Left hindlimb (tissue), 1 donor: ENCODE measurements around the gene DYSF.

Experiments
- DNase-seq: peaks from one replicate; pipeline ENCODE4 v3.0.0-alpha.2; 2018

DYSF gene

DNA sequence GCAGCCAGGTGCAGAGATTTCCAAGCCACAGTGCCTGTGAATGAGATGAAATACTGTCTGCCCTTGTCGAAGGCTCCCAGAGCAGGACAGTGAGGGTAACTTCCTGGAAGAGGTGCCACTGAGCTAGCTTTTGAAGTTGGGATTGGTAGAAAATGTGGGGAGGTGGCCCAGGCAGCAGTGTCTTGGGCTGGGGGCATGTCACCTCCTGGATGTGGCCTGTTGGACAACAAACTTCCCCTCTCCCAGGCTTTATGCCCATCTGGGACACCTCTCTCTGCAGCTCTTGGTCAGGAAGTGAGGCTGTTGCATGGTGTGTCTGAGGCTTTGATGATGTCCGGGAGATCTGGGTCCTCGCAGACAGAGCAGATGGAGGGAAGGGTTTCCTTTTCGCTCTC is 151.4 kb downstream of the DYSF start:
- DNase-seq: no peak

DNA sequence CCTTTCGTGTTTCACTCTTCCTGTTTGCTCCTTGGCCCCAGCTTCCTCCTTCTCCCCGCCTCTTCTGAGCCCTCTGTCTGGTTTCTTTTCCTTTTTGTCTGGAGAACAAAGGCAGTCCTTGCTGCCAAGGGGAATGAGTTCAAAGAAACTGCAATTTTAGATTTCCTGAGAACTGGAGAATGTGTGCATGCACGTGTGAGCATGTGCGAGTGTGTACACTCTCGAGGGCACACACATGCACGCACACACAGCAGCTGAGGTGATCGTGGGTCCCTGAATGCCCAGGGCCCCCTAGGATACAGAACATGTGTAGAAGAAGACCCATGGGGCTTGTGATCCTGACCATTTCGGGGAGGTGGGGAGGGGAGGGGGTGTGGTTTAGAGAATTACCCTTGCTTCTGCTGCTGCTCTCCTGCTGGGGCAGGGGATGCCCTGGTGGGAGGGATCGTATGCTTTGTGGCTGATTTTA is 151.8 kb downstream of the DYSF start:
- DNase-seq: peak; percentile 37

GRCh38 chr2:71605781-71606241 is 152.4 kb downstream of the DYSF start:
- peak; percentile 32 for DNase-seq

GRCh38 chr2:71606244-71606643 is 152.9 kb downstream of the DYSF start:
- peak; percentile 2 for DNase-seq

DNA sequence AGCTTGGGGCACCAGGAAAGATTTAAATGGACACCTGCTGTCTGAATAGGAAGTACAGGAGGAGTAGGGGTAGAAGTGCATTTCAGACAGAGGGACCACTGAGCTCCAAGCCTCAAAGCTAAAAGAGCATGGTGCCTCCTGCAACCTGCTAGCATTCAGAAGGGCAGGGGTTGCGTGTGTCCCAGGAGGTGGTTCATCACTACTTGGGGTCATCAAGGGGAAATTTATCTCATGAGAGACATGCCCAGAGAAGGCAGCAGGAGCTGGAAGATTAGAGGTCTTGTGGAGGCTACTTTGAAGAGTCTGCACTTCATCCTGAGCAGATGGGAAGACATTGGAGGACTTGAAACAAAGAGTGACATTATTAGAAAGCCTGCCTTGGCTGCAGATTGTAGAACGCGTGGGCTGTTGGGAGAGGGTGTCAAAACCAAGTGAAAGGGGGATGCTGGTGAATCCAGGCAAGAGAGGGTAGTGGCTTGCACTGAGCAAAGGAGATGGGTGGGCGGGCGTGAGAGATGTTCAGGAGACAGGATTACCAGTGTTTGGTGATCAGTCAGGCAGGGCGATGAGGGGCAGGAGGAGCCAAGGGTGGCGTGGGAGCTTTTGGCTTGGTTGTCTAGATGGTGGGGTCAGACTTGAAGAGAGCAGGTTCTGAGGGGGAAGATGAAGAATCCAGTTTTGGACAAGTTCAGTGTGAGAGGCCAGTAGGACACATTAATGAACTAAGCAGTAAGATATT is 154.0 kb downstream of the DYSF start:
- DNase-seq: peak; percentile 16

DNA sequence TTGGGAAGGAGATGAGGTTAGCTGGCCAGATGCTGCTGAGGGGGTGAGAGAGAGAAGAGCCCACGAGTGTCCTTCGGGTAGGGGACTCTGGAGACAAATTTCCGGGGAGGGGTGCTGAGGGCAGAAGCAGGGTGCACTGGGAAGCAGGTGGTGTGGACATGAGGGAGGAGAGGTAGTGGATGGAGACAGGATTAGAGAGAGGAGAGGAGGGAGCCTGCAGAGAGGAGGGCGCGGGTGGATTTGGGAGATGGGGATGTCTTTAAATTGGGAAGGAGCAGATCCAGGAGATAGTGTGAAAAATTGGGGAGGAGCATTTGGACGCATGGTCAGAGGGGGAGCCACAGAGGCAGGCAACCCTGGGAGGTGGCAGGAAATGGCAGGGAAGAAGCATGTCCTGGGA is 154.7 kb downstream of the DYSF start:
- peak; percentile 11 for DNase-seq

GRCh38 chr2:71608441-71608840 is 155.1 kb downstream of the DYSF start:
- peak; percentile 16 for DNase-seq

DNA sequence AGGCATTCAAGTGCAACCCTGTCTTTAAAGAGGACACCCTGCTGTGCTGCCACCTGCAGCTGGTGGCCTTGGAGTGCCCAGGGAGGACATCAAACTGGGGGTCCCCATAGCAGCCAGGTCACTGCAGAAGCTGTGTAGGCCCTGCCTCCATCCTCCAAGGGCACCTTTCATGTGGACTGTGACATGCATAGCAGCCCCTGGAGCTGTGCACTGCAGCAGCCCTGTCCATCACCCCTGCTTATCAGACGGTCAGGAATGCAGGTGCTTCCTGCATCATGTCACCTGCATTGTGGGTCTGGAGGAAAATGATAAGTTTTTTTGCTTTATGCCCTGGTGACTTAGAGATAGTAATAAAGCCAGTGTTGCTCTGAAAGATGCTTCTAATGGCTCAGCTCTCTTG is 155.7 kb downstream of the DYSF start:
- DNase-seq: peak; percentile 20

DNA sequence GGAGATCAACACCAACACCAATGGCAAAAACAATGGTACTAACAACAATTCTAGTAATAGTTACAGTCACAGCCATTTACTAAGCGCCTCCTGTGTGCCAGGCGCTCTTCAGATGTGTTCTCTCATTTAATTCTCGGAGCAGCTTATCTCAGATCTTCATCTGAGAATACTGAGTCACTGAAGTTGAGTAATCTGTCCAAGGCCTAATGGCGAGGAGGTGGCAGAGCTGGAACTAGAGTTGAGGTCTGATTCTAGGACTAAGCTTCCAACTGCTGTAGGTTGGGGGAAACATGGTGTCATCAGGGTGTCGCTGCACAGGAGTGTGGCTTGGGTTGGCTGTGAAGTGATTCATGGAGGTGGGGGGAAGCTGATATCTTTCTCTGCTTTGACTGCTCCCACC is 156.1 kb downstream of the DYSF start:
- peak; percentile 3 for DNase-seq

- DNase-seq: peak; percentile 8
Observed at GRCh38 chr2:71609958-71610357, 156.6 kb downstream of the DYSF start.

DNA sequence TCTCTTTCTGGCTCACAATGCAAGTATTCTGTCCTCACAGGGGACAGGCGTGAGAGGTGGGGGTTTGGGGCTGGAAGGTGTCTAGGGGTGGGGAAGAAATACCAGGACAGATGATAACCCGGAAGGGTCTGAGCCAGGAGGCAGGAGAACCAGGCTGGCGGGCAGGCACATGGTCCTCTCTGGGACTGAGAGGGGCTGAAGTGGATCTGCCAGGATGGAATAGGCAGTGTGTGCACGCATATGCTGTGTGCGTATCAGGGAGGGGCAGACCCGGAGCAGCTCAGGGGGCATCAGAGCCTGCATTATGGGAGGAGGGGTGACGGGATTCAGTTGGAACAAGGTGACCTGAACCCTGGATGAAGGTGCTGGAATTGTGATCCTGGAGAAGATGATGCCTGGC is 157.3 kb downstream of the DYSF start:
- DNase-seq: peak; percentile 15

DNA sequence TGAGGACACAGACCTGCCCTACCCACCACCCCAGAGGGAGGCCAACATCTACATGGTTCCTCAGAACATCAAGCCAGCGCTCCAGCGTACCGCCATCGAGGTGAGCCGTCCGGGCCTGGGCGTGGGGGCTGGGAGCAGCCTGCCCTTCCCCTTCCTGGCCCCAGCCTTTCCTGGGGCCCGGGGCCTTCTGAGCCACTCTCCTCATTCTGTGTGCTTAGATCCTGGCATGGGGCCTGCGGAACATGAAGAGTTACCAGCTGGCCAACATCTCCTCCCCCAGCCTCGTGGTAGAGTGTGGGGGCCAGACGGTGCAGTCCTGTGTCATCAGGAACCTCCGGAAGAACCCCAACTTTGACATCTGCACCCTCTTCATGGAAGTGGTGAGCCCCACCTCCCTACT is 157.9 kb downstream of the DYSF start:
- no peak for DNase-seq

DNA sequence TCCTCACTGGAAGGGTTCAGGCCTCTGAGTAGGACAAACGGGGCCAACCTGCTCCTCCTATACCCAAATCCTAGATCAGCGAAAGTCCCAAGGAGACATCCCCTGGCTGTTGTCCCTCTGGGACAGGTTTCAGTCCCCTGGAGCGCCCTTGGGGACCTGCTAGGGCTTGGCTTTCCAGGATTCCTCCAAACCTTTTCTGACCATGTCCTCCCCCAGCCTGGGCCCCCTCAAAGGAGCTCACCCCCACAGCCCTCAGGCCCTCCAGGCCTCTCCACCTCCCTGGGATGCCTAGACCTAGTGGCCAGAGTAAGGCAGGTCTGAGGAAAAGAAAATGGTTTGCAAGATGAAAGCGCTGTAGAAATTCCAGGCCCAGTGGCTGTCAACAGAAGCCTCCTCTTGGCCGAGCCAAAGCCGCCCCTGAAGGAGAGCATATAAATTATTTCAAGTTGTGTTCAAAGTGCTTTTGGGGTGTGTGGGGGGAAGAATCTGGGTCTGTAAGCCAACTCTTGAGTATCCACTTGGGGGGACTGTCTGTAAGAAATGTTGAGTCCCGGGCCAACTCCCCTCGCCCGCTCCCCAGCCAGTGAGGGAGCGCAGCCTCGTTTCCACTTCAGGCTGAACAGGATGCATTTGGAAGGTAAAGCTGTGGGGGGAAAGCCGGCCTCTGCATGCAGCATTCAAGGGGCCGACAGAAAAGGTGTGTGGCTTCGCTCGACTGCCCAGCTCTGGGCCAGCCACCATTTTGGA is 158.6 kb downstream of the DYSF start:
- DNase-seq: peak; percentile 54

DNA sequence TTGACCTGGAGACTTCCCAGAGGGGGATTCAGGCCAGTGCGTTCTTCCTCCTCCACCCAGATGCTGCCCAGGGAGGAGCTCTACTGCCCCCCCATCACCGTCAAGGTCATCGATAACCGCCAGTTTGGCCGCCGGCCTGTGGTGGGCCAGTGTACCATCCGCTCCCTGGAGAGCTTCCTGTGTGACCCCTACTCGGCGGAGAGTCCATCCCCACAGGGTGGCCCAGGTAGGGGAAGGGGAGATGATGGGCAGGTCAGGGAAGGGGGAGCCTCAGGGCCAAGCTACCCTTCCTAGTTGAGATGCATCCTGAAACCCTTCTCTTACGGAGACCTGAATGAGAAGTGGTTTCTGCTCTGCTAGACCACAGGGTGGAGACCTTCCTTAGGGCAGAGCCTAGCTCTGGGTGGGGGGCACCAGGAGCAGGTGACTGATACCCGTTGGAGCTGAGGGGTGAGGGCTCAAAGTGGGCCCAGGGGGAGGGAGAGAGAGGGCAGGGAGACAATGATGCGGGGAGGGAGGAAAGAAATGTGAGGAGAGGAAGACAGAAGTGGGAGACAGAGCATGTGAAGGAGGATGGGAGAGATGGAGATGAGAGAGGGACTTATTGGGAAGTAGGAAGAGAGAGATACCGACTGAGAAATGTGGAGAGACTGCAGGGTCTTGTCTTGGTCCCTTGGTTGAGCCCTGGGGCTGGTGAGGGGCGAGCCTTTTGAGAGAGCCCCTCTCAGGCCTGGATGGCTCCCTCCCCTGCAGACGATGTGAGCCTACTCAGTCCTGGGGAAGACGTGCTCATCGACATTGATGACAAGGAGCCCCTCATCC is 159.4 kb downstream of the DYSF start:
- peak; percentile 22 for DNase-seq

DNA sequence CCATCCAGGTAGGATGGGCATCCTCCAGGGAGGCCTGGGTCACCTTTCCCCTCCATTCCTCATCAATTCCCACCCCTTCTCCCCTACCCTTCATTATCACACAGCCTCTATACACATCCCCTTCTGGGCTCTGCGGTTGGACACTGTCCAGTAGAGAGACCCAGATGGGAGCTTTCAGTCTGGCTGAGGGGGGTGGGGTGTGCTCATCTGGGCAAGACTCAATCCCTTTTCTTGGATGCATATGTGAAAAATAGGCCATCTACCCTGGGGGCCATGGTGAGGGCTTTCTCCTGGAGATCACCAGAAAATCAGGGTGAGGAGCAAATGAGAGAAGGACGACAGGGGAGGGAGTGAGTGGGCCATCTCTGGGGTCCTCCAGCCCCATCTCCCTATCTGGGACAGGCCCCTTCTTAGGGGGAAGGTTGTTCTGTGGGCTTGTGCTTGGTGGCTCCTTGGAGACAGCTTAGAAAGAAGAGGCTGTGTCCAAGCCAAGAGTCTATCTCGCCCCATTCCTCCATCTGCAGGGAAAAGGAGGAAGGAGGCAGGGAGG is 160.1 kb downstream of the DYSF start:
- peak; percentile 19 for DNase-seq

GRCh38 chr2:71613953-71614925 is 160.9 kb downstream of the DYSF start:
- DNase-seq: peak; percentile 29

DNA sequence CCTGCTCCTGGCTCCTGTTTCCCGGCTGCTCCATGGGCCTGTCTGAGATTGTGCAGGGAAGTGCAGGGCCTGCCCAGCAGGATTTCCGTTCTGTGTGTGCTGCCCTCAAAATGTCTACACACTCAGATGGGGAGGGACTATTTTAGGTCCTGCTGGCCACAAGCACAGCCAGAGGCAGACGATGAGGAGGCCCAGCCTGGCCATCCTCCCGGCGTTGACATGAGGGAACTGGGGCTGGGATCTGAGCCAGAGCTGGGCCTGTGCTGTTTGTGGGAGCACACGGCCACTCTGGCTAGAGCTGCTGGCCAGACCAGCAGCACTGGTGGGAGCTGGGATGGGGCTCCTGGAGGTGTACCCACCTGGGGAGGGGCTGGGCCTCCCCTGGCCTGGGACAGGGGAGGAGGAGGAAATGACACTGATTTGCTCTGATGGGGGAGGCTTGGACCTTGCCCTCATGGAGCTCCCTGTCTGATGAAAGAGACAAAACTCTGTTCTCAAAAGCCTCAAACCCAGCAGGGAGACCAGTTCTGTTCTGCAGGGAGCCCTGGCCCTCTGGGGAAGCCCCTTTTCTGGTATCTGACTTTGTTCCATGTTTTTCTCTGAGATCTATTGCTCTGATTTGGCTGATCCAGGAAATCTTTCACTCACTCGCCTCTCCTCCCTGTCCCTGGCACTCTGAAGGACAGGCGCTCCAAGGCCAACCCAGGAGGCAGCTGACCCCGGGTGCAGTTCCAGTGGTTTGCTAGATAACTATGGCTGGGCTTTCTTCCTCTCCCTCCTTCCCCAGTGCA is 161.8 kb downstream of the DYSF start:
- DNase-seq: peak; percentile 89

DNA sequence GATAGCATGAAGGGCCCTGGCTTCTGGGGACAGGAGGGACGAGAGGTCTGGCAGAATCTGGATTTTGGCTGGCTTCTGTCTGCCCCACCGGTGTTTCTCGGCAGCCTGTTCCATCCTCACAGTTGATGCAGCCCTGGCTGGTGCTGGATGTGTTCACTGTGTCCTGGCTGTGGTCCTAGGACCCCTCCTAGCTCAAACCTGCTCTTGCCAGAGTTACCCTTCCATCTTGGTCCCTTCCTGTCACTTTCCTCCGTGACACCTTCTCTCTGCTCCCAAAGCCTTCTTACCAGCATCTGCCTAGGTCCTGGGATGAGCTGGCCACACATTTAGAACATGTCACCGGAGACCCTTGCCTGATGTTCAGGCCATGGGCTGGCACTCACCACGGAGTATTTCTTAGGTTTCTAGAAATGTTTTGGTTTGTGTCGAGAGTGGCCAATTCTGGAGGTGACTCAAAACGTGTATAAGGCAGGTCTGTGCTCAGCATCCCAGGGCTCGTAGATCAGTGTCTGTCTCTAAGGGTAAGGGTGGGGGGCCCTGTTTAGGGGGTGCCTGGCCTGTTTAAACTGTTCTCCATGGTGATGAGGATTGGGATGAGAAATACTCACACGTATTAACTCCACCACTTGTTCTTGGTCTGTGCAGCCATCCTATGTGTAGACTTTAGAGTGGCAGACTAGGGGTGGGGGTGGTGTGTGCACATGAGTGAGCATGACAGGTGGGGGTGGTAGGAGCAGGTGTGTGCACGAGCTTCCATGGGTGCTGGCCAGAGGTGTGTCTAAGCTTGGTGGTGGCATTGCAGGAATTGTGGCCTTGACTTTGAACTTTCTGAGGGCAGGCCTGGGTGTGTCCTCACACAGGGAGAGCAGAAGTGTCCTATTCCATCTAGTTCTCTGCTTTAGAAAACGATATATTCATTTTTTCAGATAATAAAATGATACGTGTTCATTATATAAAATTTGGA is 162.7 kb downstream of the DYSF start:
- DNase-seq: no peak

DNA sequence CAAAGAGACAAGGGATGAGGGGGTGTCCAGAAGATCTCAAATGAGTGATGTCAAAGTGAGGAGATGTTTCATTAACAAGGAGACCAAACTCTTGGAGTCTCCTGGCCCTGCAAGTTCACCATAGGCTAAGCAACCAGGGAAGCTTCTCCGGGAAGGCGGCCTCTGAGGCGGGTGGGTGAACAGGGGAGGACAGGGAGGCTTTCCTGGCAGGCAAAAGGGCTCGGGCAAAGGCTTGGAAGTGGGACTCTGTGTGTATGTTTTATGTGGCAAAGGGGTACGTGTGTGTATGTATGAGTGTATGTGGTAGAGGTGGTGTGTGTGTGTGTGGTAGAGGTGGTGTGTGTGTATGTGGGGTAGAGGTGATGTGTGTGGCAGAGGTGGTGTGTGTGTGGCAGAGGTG is 163.9 kb downstream of the DYSF start:
- DNase-seq: no peak
